Hematopoietic multipotent progenitor cell (in vitro differentiated cells): ENCODE results near the gene KRT39. TPM values are rescaled to one million over a fixed set of nuclear protein-coding genes. Genes with fewer than 3 reads are reported as not detected.

Source experiments
- DNase-seq, 3 donors: peaks; one replicate each; pipeline ENCODE4 v3.0.0-alpha.2; 2011 to 2015; ENCODE audit warnings: low read depth in 2 of 3, low spot score in 2 of 3
- total RNA-seq: library from RNA; depleted of rRNA; stranded (reverse); fragments of >200 nt; gene quantifications from one replicate; pipeline ENCODE4 v1.2.3, GENCODE V29; 2012

The KRT39 gene
- total RNA-seq, 1 donor = under 0.01 TPM

- DNase-seq = no peak
Measured at GRCh38 chr17:40981115-40981514, 14.4 kb upstream of the KRT39 start.

- no peak for DNase-seq
Measured at GRCh38 chr17:40980596-40980995, 13.8 kb upstream of the KRT39 start.

DNA sequence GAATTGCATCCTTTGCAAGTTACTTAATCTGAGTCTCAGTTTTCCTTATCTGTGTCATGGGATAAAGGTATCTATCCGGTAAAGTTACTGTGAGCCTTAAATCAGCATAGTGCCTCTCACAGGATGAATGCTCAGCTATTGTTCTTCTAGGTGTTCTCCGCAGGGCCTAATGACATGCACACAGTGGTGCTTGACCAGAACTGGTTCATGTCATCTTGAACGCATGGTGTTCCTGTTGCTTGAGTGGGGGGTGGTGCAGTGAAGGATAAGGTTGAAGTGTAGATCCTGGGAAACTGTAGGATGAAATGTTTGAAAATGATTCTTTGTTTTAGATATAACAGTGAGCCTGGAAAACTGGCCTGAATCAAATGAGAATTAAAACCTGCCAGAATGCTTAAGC lies 13.4 kb upstream of the KRT39 start:
- no peak for DNase-seq

DNA sequence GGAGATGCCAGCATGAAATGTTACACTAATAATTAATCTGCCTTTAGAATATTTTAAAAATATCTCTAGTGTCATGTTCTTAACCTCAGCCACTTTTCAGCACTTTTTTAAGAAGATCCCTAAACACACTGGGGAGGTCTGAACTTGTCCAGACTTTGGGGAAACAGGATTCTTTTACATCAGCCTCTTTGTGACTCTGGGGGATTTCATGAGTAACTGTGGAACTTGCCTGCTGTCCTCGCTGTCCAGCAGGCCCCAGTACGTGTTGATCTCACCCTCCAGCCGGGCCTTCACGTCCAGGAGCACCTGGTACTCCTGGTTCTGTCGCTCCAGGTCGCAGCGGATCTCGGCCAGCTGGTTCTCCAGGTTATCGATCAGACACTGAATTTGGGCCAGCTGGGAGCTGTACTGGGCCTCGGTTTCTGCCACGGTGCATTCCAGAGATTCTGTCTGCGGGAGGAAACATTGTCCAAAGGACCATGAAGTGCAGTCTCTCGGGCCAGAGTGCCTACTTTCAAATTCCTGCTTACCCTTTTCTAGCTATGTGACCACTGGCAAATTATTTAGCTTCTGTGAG lies 11.9 kb upstream of the KRT39 start:
- DNase-seq = no peak

DNA sequence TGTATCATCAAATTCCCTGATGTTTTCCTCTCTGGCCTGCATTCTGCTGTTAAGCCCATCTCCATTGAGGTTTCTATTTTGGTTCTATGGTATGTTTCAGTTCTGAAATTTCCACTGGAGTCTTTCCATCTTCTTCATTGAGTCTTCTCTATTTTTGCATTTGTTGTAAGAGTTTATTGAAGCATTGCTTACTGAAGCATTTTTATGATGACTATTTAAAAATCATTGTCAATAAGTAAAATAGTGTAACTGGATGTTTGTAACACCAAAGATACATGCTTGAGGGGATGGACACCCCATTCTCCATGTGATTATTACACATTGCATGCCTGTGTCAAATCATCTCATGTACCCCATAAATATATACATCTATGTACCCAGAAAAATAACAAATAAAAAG lies 8.8 kb upstream of the KRT39 start:
- DNase-seq = no peak

DNA sequence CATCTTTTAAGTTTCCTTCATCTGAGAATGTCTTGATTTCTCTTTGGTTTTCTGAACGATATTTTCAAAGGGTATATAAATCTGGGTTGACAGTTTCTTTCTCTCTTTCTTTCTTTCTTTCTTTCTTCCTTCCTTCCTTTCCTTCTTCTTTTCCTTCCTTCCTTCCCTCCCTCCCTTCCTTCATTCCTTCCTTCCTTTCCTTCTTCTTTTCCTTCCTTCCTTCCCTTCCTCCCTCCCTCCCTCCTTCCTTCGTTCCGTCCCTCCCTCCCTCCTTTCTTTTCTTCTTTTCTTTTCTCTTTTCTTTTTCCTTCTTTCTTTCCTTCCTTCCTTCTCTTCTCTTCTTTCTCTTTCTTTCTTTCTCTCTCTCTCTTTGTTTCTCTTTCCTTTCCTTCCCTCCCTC lies 7.6 kb upstream of the KRT39 start:
- DNase-seq = no peak

DNA sequence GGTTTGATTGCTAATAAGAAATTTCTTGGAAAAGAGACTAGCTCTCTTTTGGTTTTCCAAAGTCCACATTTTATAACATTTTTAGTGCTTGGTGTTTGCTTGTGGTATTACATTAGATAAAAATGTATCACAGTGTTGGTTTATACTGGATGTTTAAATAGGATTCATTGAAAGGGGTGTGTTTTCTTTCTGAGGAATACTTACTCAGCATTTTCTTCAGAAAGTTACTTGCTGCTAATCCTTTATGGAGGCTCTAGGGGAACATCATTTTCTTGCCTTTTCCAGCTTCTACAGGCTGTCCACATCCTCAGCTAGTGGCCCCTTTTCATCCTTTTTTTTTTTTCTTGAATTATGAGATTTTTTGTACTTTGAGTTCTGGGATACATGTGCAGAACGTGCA lies 834 bp upstream of the KRT39 start:
- no peak for DNase-seq

GRCh38 chr17:40963838-40964237 lies 2.9 kb downstream of the KRT39 start:
- peak in 2 of 3 donors; percentile 5 to 28 for DNase-seq

DNA sequence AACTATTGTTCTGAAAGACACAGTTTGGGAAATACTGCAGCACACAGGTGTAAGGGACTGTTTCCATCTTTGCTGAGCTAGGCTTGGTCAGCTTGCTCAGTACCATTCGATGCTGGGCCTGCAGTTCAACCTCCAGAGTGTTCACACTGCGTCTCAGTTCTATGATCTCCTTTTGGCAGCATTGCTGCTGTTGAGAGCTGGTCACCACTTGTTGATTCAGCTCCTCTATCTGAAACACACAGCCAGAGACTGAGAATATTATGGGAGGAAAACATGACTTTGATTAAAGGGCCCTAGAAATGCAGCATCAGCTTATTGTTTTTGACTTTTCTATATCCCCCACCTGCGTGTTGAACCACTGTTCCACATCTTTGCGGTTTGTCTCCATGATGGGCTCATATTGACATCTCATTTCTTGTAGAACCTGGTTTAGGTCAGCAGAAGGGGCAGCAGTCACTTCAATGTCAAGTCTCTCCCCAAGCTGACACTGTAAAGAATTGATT lies 4.6 kb downstream of the KRT39 start:
- no peak for DNase-seq

- no peak for DNase-seq
Measured at GRCh38 chr17:40961591-40961990, 5.2 kb downstream of the KRT39 start.

DNA sequence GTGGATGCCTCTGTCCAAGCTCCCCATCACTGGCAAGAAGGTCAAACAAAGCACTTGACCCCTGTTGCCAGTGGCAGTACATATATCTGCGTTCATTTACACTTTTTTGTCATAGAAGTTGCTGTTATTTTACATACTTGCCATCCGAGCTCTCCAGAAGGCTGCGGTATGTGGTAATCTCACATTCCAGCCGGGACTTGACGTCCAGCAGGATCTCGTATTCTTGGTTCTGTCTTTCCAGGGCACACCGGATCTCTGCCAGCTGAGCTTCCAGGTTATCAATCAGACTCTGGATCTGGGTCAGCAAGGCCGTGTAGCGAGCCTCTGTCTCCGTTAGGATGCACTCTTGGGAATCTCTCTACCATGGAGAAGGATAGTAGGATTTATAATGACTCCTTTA lies 6.6 kb downstream of the KRT39 start:
- DNase-seq = no peak

- no peak for DNase-seq
Measured at GRCh38 chr17:40958086-40958953, 8.4 kb downstream of the KRT39 start.

DNA sequence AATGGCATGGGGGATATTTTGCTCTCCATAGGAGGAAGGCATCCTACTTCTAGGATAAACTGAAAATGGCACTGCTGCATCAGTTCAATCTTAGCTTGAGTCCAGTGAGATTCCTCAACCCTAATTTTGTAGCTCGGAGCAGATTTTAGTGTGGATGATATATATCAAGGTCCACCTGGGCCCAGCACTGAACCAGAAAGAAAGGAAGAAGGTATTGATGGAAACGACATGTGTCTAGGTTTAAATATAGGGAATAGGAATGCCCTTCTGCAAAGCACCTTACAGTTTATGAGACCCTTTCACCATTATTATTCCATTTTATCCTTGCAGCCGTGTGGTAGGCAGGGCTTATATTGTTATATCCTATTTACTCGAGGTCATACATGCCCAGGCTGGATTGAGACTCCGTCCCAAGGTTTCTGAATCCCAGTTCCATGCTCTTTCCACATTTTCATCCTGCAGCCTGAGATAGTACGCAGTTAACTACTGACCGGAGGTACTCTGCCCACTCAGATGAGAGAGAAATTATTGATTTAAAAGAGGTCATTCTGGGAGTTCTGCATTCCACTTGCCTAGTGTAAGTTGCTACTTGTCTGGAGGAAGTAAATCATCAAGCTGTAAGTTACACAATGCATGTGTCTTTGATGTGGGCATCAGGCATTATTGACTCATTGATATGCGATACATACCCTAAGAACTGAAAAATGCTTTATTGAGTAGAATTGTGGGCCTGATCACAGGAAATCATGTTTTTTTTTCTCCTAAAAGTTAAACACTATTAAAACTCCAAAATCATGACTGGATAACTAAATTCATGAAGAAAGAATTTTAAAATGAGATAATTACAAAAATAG lies 10.1 kb downstream of the KRT39 start:
- no peak for DNase-seq

DNA sequence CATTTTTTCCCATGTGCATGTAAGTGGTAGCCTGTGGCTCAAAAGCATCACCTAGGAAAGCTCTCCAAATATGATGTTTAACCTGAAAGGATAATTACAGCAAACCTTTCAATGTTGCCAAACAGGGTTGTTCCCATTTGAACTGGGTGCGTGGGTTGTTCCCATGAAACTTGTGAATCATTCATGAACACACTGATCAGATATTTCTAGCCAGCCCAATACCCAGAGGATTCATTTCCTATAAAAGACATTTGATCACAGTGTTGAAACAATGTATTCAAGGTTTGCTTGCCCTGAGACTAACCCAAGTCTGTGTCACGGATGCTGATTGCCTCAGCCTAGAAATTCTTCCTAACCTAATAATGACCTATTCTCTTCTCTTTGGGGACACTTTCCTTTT lies 12.9 kb downstream of the KRT39 start:
- no peak for DNase-seq

GRCh38 chr17:40952661-40953060 lies 14.1 kb downstream of the KRT39 start:
- no peak for DNase-seq

DNA sequence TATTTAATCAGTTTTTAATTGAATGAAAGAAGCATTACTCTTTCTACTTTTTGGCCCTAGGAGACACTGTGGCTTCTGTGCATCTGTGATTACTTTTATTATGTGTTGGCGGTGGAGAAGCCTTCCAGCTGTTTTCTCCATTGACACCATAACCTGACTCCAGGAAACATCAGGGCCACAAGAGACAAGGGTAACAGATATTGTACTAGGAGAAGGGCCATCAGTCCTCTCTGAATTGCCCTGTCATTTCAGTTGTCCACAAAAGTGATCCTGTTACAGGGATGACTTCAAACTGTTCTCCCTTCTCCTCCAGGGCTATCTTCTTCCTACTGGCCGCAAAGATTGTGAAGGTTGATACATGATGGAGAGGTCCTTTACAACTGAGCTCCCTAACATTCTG lies 14.6 kb downstream of the KRT39 start:
- DNase-seq = no peak

DNA sequence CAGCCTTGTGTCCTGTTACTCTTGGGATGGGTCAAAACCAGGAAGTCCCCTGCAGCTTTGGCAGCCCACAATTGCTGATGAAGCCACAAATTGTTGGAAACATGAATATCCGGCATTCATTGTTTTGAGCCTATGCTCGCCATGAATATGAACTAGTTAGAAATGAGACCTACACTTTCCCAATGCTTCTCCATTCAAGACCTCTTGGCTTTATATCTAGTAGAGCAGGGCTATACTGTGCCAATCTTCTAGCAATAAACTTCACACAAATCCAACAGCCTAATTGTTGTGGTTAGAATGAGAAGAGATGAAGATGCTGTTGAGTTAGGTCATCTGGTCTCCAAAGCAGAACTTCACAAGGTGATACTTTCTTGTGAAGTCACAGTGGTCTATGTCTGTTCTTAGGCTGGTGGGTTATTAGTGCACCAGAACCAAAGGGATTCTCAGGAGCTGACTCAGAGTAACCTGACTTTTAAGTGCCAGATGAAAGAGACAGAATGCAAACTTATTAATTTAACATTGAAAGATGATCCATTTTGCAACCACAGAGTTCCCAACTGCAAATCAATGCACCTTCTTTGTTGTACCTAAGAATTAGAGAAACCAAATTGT lies 15.6 kb downstream of the KRT39 start:
- no peak for DNase-seq

DNA sequence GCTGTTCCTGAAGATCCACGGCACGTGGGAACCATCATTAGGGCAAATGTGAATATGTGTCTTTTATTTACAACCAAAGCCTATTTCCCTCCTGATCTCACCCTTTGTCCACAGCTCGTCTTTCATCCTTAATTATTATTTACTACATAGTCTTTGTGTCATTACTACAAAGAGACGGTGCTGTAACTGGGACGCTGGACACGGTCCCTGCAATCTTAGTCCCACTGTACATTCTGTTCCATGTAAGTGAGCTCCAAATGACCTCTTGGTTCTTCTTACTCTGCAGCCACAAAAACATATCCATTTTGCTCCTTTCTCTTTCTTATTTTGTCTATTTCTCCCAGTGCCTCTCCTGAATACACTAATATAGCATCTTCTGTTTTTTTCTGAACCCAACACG lies 16.6 kb downstream of the KRT39 start:
- DNase-seq = no peak

GRCh38 chr17:40949418-40949817 lies 17.3 kb downstream of the KRT39 start:
- no peak for DNase-seq

DNA sequence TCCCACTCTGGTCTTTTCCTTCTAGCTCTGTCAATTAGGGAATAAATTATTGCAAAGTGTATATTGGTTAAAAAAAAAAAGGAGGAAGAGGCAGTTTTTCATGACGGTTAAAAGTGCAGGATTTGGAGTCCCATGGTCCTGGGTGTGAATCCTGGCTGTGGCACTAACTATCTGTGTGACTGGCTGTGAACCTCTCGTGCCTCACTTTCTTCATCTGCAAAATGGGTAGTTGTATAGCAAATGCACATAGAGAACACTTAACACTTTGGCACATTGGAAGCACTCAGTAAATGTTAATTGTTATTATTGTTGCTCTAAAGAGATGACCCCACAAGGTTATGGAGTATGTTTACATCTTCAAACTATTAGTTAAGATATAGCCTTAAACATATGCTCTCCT lies 18.8 kb downstream of the KRT39 start:
- no peak for DNase-seq

GRCh38 chr17:40945414-40945813 lies 21.3 kb downstream of the KRT39 start:
- DNase-seq = no peak
